GM12878 (cell line): Measurements from ENCODE around the gene RHBDD1. TPM values are rescaled to one million over a fixed set of nuclear protein-coding genes. Genes with fewer than 3 reads are reported as not detected.

Experiments
- ATAC-seq: fragments of 200-7000 bp; cut with Tn5 transposase; 3 replicates; pipeline ENCODE4 v1.9.1; 2020; ENCODE audit warnings: mild to moderate bottlenecking, moderate library complexity
- BruUV-seq: library from RNA; stranded (reverse); fragments of 400-500 nt; replicated peaks from 2 replicates; lab custom pipeline; 2021; lab: Mats Ljungman, UMichigan
- CTCF ChIA-PET: fragments of 300-600 bp; sonication (Branson Sonifier 250); formaldehyde crosslinking; extraction: SDS; loops from one replicate; lab custom pipeline; 2021; ENCODE audit warnings: inconsistent platforms; lab: Yijun Ruan, JAX
- POLR2A ChIA-PET: fragments of 350-600 bp; formaldehyde crosslinking; extraction: SDS; loops from one replicate; lab custom pipeline; 2021; ENCODE audit warnings: inconsistent platforms; lab: Charles Lee
- RAD21 ChIA-PET: fragments of 300-600 bp; sonication (Branson Sonifier 250); formaldehyde crosslinking; loops from one replicate; lab custom pipeline; 2023; ENCODE audit warnings: antibody characterized with exemption; ENCODE audit not compliant: unreplicated experiment; lab: Charles Lee
- SMC1A ChIA-PET: fragments of 300-600 bp; sonication (Branson Sonifier 250); formaldehyde crosslinking; loops from one replicate; lab custom pipeline; 2023; ENCODE audit not compliant: unreplicated experiment, uncharacterized antibody; lab: Charles Lee
- DNase-seq: peaks from one replicate; pipeline ENCODE4 v3.0.0-alpha.2; 2011; ENCODE audit warnings: low read depth, low spot score
- FAIRE-seq: peaks from 3 replicates; lab custom pipeline; 2011; peaks lifted over from hg19 to GRCh38; lab: Jason Lieb, UNC
- H2AFZ ChIP-seq: 2 replicates; pipeline ENCODE4 v1.6.0; 2011; ENCODE audit warnings: low read depth, low read length, control low read depth; ENCODE audit not compliant: control insufficient read depth
- H3K27ac ChIP-seq: 2 replicates; pipeline ENCODE4 v1.5.1; 2011; ENCODE audit warnings: control low read depth; ENCODE audit not compliant: control insufficient read depth, insufficient read depth
- H3K27me3 ChIP-seq, 2 experiments: replicated peaks in 1 of 2; 2 replicates each; pipeline versions ENCODE4 v1.6.0 to v1.6.1; 2011; ENCODE audit warnings: low read length in 1 of 2; ENCODE audit not compliant: control insufficient read depth in 2 of 2, insufficient read depth in 2 of 2
- H3K36me3 ChIP-seq, 2 experiments: 2 replicates each; pipeline ENCODE4 v1.5.1; 2011; ENCODE audit warnings: low read length in 1 of 2; ENCODE audit not compliant: control insufficient read depth in 2 of 2, insufficient read depth in 2 of 2
- H3K4me1 ChIP-seq: 2 replicates; pipeline ENCODE4 v1.6.1; 2011; ENCODE audit warnings: mild to moderate bottlenecking, low read length, moderate library complexity, mixed read lengths; ENCODE audit not compliant: control insufficient read depth, insufficient read depth
- H3K4me2 ChIP-seq: 2 replicates; pipeline ENCODE4 v1.6.0; 2011; ENCODE audit warnings: control low read depth; ENCODE audit not compliant: control insufficient read depth, insufficient read depth
- H3K4me3 ChIP-seq: fragments of 200-600 bp; sonication (generic); 2 replicates; pipeline ENCODE4 v1.5.1; 2016
- H3K79me2 ChIP-seq: 2 replicates; pipeline ENCODE4 v1.6.0; 2011; ENCODE audit warnings: low read length; ENCODE audit not compliant: control insufficient read depth, insufficient read depth
- H3K9ac ChIP-seq: 2 replicates; pipeline ENCODE4 v1.8.0; 2011; ENCODE audit warnings: low read length, control low read depth, mixed read lengths; ENCODE audit not compliant: control insufficient read depth, insufficient read depth
- H3K9me3 ChIP-seq: replicated peaks from 3 replicates; pipeline ENCODE4 v1.5.1; 2011; ENCODE audit warnings: mild to moderate bottlenecking, low read length; ENCODE audit not compliant: control insufficient read depth, insufficient read depth
- H4K20me1 ChIP-seq: 2 replicates; pipeline ENCODE4 v1.6.0; 2011; ENCODE audit not compliant: control insufficient read depth, insufficient read depth
- BCL11A ChIP-seq: IDR thresholded peaks from 2 replicates; pipeline ENCODE4 v1.6.1; 2011; ENCODE audit warnings: low read depth, low read length
- EZH2 ChIP-seq: IDR thresholded peaks from 2 replicates; pipeline ENCODE4 v1.6.1; 2012; ENCODE audit warnings: low read depth, mild to moderate bottlenecking, control low read depth, inconsistent platforms, low read length, borderline replicate concordance; ENCODE audit not compliant: control insufficient read depth
- JUNB ChIP-seq: IDR thresholded peaks from 2 replicates; pipeline ENCODE4 v1.6.1; 2016; ENCODE audit warnings: antibody characterized with exemption, mild to moderate bottlenecking
- KLF5 ChIP-seq: fragments of 450-650 bp; IDR thresholded peaks from 2 replicates; pipeline ENCODE4 v1.6.1; 2014; ENCODE audit warnings: mild to moderate bottlenecking; ENCODE audit not compliant: partially characterized antibody
- MTA2 ChIP-seq: fragments of 450-650 bp; IDR thresholded peaks from 2 replicates; pipeline ENCODE4 v1.6.1; 2016; ENCODE audit warnings: low read depth, mild to moderate bottlenecking, moderate library complexity
- PAX8 ChIP-seq: fragments of 450-650 bp; IDR thresholded peaks from 2 replicates; pipeline ENCODE4 v1.6.1; 2017; ENCODE audit warnings: mild to moderate bottlenecking, moderate library complexity
- RELB ChIP-seq: fragments of 450-650 bp; IDR thresholded peaks from 2 replicates; pipeline ENCODE4 v1.6.1; 2017; ENCODE audit warnings: low read depth, mild to moderate bottlenecking, moderate library complexity
- TBL1XR1 ChIP-seq: IDR thresholded peaks from 2 replicates; pipeline ENCODE4 v1.6.1; 2012; ENCODE audit warnings: low read depth, low read length, improper control_type of control experiment
- USF2 ChIP-seq: IDR thresholded peaks from 2 replicates; pipeline ENCODE4 v1.6.1; 2011; ENCODE audit warnings: low read depth, low read length, improper control_type of control experiment, borderline replicate concordance
- ZBTB4 ChIP-seq: fragments of 450-650 bp; formaldehyde crosslinking; IDR thresholded peaks from 2 replicates; pipeline ENCODE4 v1.4.0; 2022; ENCODE audit warnings: mild to moderate bottlenecking, moderate library complexity
- WGBS: methylation state at CpG from one replicate; pipeline ENCODE4 v1.1.6; 2016; ENCODE audit warnings: low lambda C conversion rate; ENCODE audit not compliant: insufficient replicate concordance, insufficient coverage; ENCODE audit errors: missing lambda C conversion rate; 5-methylcytosine and 5-hydroxymethylcytosine counted together
- in situ Hi-C: fragments of 300-500 bp; cut with MboI; formaldehyde crosslinking; loops from 9 replicates; pipeline ENCODE4 v1.14.3; 2018; ENCODE audit warnings: mixed read lengths
- intact Hi-C: fragments of 100-400 bp; cut with micrococcal nuclease; formaldehyde crosslinking; loops from one replicate; pipeline ENCODE4 v1.14.2; 2022; ENCODE audit not compliant: unreplicated experiment
- polyA plus RNA-seq, 11 experiments: library from polyadenylated mRNA; depleted of rRNA in 4 of 11; unstranded in 6 of 11; stranded (reverse) in 5 of 11; fragments of >200 nt; fragmentation: Nextera tagmentation in 4 of 11; fragmentation: Illumina TruSeq in 1 of 11; extraction: Ambion mirVana in 4 of 11; extraction: Trizol in 1 of 11; gene quantifications; 1 replicate in 1 of 11; 2 replicates in 10 of 11; pipeline versions ENCODE4 v1.2.1 to v1.2.3, GENCODE V29; 2011 to 2016; ENCODE audit warnings: inconsistent platforms in 2 of 11, missing spikeins in 2 of 11, low read depth in 1 of 11
- total RNA-seq, 4 experiments: library from RNA; depleted of rRNA in 3 of 4; stranded (reverse); fragments of >200 nt in 3 of 4; fragmentation: Illumina TruSeq in 1 of 4; extraction: Trizol in 1 of 4; gene quantifications; 2 replicates each; pipeline versions ENCODE4 v1.2.1 to v1.2.3, GENCODE V29; 2013 to 2021

The RHBDD1 gene
- total and polyA plus RNA-seq, 10 of the 15 experiments (the other 5 are each of a cell fraction or from before 2014, with no cell fraction given) = 7.1 to 36.4 (median 14.7) TPM

- no peaks in the 10 kb centered on the region for H3K9me3 ChIP-seq
- SMC1A ChIA-PET = interaction anchor here (0.7 to 2.9 kb wide), 10 partner anchors 9 to 1316 kb away, joined by 3 to 17 read pairs (median 4); no protein-coding TSS in a partner anchor
- WGBS = 24% methylated on average over 5 of the region's 5 CpGs
- no peak overlapping the region for H3K4me2 ChIP-seq
- H2AFZ ChIP-seq = no peak overlapping the region
- POLR2A ChIA-PET = no interaction called here
- H3K36me3 ChIP-seq = peaks cover 0 to 6% of the 10 kb centered on the region in 2 experiments; a peak in 2 of 4 replicates
- peaks cover 15% of the 10 kb centered on the region for H3K4me1 ChIP-seq
- CTCF ChIA-PET = interaction anchor here (0.7 to 2.3 kb wide), 17 partner anchors 9 to 1316 kb away, joined by 3 to 26 read pairs (median 3); partner anchors contain the start of gene RHBDD1
- no peaks in the 10 kb centered on the region for H3K27me3 ChIP-seq
- H3K9ac ChIP-seq = no peak overlapping the region
- no TSS peak for BruUV-seq
- no peak for FAIRE-seq
- DNase-seq = no peak
- H3K4me3 ChIP-seq = no peak overlapping the region
- no peak for TF ChIP-seq BCL11A
- RAD21 ChIA-PET = interaction anchor here (0.6 to 4.1 kb wide), 12 partner anchors 136 to 1320 kb away, joined by 3 to 31 read pairs (median 3); no protein-coding TSS in a partner anchor
- in situ Hi-C loops = loop anchor here (5.0 to 25.0 kb wide), 4 partner anchors 173 to 1321 kb away; no protein-coding TSS in a partner anchor
- H4K20me1 ChIP-seq = no peaks in the 10 kb centered on the region
- no peak for ATAC-seq
- intact Hi-C loops = loop anchor here (1.0 to 5.0 kb wide), 5 partner anchors 172 to 1317 kb away; no protein-coding TSS in a partner anchor
- no peaks in the 10 kb centered on the region; the same call in 1 of the 2 replicates for H3K79me2 ChIP-seq
- no peak overlapping the region for H3K27ac ChIP-seq
Measured at GRCh38 chr2:226985583-226985946, 149.7 kb downstream of the RHBDD1 start.

- in situ Hi-C loops = loop anchor here (25.0 kb wide), 1 partner anchor 779 kb away; no protein-coding TSS in a partner anchor
- Histone ChIP-seq H2AFZ (no peak overlapping the region), H3K27ac (no peak overlapping the region), H3K4me1 (no peaks in the 10 kb centered on the region), H3K9me3 (no peaks in the 10 kb centered on the region), H4K20me1 (no peaks in the 10 kb centered on the region), H3K4me3 (no peak overlapping the region), H3K4me2 (no peak overlapping the region), H3K9ac (no peak overlapping the region), H3K36me3 (peaks cover 2 to 11% of the 10 kb centered on the region in 2 experiments; a peak in 3 of 4 replicates), H3K27me3 (no peaks in the 10 kb centered on the region), H3K79me2 (no peaks in the 10 kb centered on the region)
- intact Hi-C loops = no loop called here
- RAD21 ChIA-PET = no interaction called here
- WGBS = 35% methylated on average over 2 of the region's 2 CpGs
- SMC1A ChIA-PET = interaction anchor here (1.1 kb wide), 1 partner anchor 32 kb away, joined by 5 read pairs; no protein-coding TSS in a partner anchor
- BruUV-seq = no TSS peak
- POLR2A ChIA-PET = no interaction called here
- DNase-seq = no peak
- CTCF ChIA-PET = no interaction called here
- ATAC-seq = peak; percentile 55
- no peak for FAIRE-seq
- TF ChIP-seq MTA2 (no peak), KLF5 (no peak), TBL1XR1 (no peak), RELB (no peak), PAX8 (no peak), JUNB (peak; percentile 42; the same call in 1 of the 2 replicates), ZBTB4 (CRISPR knock-in tag) (no peak), EZH2 (no peak), USF2 (no peak)
Measured at GRCh38 chr2:226991663-226992062, 155.8 kb downstream of the RHBDD1 start.
